Measurements from ENCODE around the gene TACO1. TPM values are rescaled to one million over a fixed set of nuclear protein-coding genes. Genes with fewer than 3 reads are reported as not detected.

TACO1 gene
- total and polyA plus RNA-seq, 2 of the 8 experiments (the other 6 are each of a cell fraction or from before 2014, with no cell fraction given) = 19.1 to 23.6 TPM

- no peak for TF ChIP-seq E2F6 (IDR thresholded peaks at IDR 0.05)
- no peak for TF ChIP-seq RFX5 (IDR thresholded peaks at IDR 0.05; ENCODE audit: borderline replicate concordance, low read depth, low read length)
- TF ChIP-seq POLR2A (IDR thresholded peaks at IDR 0.05; ENCODE audit: control extremely low read depth in 1 of 2, low read depth in 2 of 2, low read length in 2 of 2) = no peak
- no peak for TF ChIP-seq CTBP2 (IDR thresholded peaks at IDR 0.05; ENCODE audit: borderline replicate concordance, insufficient read depth, insufficient read length, low read length)
- TF ChIP-seq CREB1 (IDR thresholded peaks at IDR 0.05) = no peak
- TF ChIP-seq SIRT6 (IDR thresholded peaks at IDR 0.05; ENCODE audit: low read length) = no peak
These were observed 28.9 kb downstream of the TACO1 start (continued) for GRCh38 chr17:63629627-63630026.
